ENCODE data around the gene ZFP36.
"Not testable (repeated sequence)": the region's sequence is repeated elsewhere in the genome, so short reads cannot be mapped to it uniquely, and the experiment has no call there.

The ZFP36 gene

DNA sequence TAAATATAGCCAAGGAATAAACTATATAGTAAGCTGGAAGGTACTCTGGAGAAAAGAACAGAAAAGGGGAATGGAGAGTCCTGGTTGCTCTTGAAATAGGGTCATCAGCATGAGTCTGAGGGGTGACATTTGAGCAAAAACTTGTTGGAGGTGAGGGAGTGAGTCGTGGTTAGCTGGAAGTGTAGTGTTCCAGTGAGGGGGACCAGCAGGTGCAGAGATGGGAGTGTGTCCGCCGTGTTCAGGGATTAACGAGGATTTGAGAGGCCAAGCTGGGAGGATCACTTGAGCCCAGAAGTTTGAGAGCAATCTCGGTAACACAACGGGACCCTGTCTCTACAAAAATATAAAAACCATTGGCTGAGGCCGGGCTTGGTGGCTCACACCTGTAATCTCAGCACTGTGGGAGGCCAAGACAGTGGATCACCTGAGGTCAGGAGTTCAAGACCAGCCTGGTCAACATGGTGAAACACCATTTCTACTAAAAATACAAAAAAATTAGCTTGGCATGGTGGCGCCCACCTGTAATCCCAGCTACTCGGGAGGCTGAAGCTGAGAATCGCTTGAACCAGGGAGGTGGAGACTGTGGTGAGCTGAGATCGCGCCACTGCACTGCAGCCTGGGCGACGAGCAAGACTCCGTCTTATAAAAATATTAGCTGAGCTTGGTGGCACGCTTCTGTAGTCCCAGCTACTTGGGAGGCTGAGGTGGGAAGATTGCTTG is 39.9 kb downstream of the ZFP36 start:
- Histone ChIP-seq H3K36me3 (replicated peaks; ENCODE audit: low read depth, low read length) (peaks cover 37% of the 10 kb centered on the region), H3K27ac (ENCODE audit: low read length) (peak overlapping the region; percentile 85), H3K9ac (ENCODE audit: low read length) (peak overlapping the region; percentile 98), H4K20me1 (ENCODE audit: insufficient read depth, low read length) (peaks cover 40% of the 10 kb centered on the region), H3K79me2 (ENCODE audit: low read length) (peaks cover 72% of the 10 kb centered on the region), H3K4me1 (ENCODE audit: low read length) (peaks cover 46% of the 10 kb centered on the region), H3K4me3 (ENCODE audit: low read length) (peak overlapping the region; percentile 92), H3K9me3 (ENCODE audit: insufficient read depth, low read length) (no peaks in the 10 kb centered on the region), H3K27me3 (ENCODE audit: low read depth, low read length) (no peaks in the 10 kb centered on the region), H2AFZ (ENCODE audit: low read depth, low read length) (no peak overlapping the region), H3K4me2 (ENCODE audit: low read length) (peak overlapping the region; percentile 95)
- no peak for TF ChIP-seq EZH2phosphoT487 (IDR thresholded peaks at IDR 0.05; ENCODE audit: low read depth)
- TF ChIP-seq, protein P1, sequence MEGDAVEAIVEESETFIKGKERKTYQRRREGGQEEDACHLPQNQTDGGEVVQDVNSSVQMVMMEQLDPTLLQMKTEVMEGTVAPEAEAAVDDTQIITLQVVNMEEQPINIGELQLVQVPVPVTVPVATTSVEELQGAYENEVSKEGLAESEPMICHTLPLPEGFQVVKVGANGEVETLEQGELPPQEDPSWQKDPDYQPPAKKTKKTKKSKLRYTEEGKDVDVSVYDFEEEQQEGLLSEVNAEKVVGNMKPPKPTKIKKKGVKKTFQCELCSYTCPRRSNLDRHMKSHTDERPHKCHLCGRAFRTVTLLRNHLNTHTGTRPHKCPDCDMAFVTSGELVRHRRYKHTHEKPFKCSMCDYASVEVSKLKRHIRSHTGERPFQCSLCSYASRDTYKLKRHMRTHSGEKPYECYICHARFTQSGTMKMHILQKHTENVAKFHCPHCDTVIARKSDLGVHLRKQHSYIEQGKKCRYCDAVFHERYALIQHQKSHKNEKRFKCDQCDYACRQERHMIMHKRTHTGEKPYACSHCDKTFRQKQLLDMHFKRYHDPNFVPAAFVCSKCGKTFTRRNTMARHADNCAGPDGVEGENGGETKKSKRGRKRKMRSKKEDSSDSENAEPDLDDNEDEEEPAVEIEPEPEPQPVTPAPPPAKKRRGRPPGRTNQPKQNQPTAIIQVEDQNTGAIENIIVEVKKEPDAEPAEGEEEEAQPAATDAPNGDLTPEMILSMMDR (IDR thresholded peaks at IDR 0.05; ENCODE audit: low read depth, low read length) = no peak

DNA sequence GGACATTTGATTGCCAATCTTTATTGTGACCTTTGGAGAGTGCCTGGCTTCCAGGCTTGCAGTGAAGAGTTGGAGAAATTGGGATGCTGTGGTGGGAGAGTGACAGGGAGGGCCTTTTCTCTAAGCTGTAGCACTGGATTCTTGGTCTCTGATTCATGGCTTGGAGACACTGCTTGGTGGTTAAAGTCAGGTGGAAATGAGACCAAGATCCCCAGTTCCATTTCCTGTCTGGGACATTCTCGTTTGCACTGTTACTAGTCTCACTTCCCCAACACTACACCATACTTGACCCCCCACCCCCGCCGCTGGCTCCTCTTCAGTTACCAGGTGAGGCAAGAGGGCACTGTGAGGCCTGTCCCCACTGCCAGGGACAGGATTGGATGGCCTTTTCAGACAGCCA is 41.6 kb downstream of the ZFP36 start:
- peaks cover 53% of the 10 kb centered on the region for H3K36me3 ChIP-seq (replicated peaks; ENCODE audit: low read depth, low read length)
- peaks cover 57% of the 10 kb centered on the region for H4K20me1 ChIP-seq (ENCODE audit: insufficient read depth, low read length)
- peak overlapping the region; percentile 58 for H3K4me3 ChIP-seq (ENCODE audit: low read length)
- H3K9me3 ChIP-seq (ENCODE audit: insufficient read depth, low read length) = no peaks in the 10 kb centered on the region
- H3K4me1 ChIP-seq (ENCODE audit: low read length) = peaks cover 40% of the 10 kb centered on the region
- peak overlapping the region; percentile 78 for H3K27ac ChIP-seq (ENCODE audit: low read length)
- no peak overlapping the region for H2AFZ ChIP-seq (ENCODE audit: low read depth, low read length)
- H3K79me2 ChIP-seq (ENCODE audit: low read length) = peaks cover 89% of the 10 kb centered on the region
- peak overlapping the region; percentile 95 for H3K4me2 ChIP-seq (ENCODE audit: low read length)
- TF ChIP-seq, protein P1 (IDR thresholded peaks at IDR 0.05; ENCODE audit: low read depth, low read length) = no peak
- no peak for TF ChIP-seq EZH2phosphoT487 (IDR thresholded peaks at IDR 0.05; ENCODE audit: low read depth)
- peak overlapping the region; percentile 48; the same call in 1 of the 2 replicates for H3K9ac ChIP-seq (ENCODE audit: low read length)
- no peaks in the 10 kb centered on the region for H3K27me3 ChIP-seq (ENCODE audit: low read depth, low read length)

GRCh38 chr19:39449116-39449797 is 42.6 kb downstream of the ZFP36 start:
- Histone ChIP-seq H3K4me1 (ENCODE audit: low read length) (peaks cover 40% of the 10 kb centered on the region), H2AFZ (ENCODE audit: low read depth, low read length) (no peak overlapping the region), H4K20me1 (ENCODE audit: insufficient read depth, low read length) (peaks cover 59% of the 10 kb centered on the region), H3K36me3 (replicated peaks; ENCODE audit: low read depth, low read length) (peaks cover 59% of the 10 kb centered on the region), H3K4me2 (ENCODE audit: low read length) (peak overlapping the region; percentile 32), H3K79me2 (ENCODE audit: low read length) (peaks cover 97% of the 10 kb centered on the region), H3K27ac (ENCODE audit: low read length) (peak overlapping the region; percentile 5; the same call in 1 of the 2 replicates), H3K9me3 (ENCODE audit: insufficient read depth, low read length) (no peaks in the 10 kb centered on the region), H3K9ac (ENCODE audit: low read length) (no peak overlapping the region), H3K27me3 (ENCODE audit: low read depth, low read length) (no peaks in the 10 kb centered on the region), H3K4me3 (ENCODE audit: low read length) (peak overlapping the region; percentile 29; the same call in 1 of the 2 replicates)
- no peak for TF ChIP-seq EZH2phosphoT487 (IDR thresholded peaks at IDR 0.05; ENCODE audit: low read depth)
- TF ChIP-seq, protein P1 (IDR thresholded peaks at IDR 0.05; ENCODE audit: low read depth, low read length) = no peak

GRCh38 chr19:39451257-39451656 is 44.6 kb downstream of the ZFP36 start:
- Histone ChIP-seq H4K20me1 (ENCODE audit: insufficient read depth, low read length) (peaks cover 67% of the 10 kb centered on the region), H3K4me1 (ENCODE audit: low read length) (peaks cover 38% of the 10 kb centered on the region), H3K79me2 (ENCODE audit: low read length) (peaks cover 95% of the 10 kb centered on the region), H3K36me3 (replicated peaks; ENCODE audit: low read depth, low read length) (peaks cover 65% of the 10 kb centered on the region)
- H2AFZ ChIP-seq (ENCODE audit: low read depth, low read length); H3K27ac ChIP-seq (ENCODE audit: low read length); H3K4me3 ChIP-seq (ENCODE audit: low read length); H3K27me3 ChIP-seq (ENCODE audit: low read depth, low read length); H3K9ac ChIP-seq (ENCODE audit: low read length); H3K4me2 ChIP-seq (ENCODE audit: low read length); H3K9me3 ChIP-seq (ENCODE audit: insufficient read depth, low read length): not testable (repeated sequence)
